GM21737 (cell line): ENCODE results near the gene PPP2R2B.
"Not testable (repeated sequence)": the region's sequence is repeated elsewhere in the genome, so short reads cannot be mapped to it uniquely, and the experiment has no call there.

Source experiments
- ATAC-seq: cut with Tn5 transposase; IDR thresholded peaks from one replicate; pipeline ENCODE4 v1.9.1; 2021; ENCODE audit warnings: mild to moderate bottlenecking, moderate library complexity; ENCODE audit not compliant: unreplicated experiment

PPP2R2B gene

DNA sequence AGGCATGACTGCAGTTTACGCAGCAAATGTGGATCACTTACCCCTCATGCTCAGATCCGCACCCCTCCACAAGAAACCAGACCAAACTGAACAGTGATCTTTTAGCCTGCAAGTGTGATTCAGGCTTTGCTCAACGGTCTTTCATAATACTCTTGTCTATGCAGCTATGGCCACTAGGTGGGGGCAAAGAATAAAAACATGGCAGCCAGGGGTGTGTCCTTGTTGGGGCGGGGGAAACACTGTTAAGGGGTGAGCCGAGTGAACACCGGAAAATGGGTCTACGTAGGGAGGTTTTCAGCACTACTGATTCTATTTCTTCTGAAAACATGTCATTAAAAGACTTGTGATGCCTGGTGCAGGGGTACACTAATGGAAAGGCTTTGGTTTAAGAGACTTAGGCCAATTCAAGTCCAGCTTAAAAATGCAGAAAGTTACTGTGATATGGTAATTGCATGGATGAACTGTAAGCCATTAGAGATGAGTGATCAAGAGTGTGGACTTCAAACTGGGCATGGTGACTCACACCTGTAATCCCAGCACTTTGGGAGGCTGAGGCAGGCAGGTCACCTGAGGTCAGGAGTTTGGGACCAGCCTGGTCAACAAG lies 312.7 kb downstream of the PPP2R2B start:
- peak; percentile 98 for ATAC-seq

DNA sequence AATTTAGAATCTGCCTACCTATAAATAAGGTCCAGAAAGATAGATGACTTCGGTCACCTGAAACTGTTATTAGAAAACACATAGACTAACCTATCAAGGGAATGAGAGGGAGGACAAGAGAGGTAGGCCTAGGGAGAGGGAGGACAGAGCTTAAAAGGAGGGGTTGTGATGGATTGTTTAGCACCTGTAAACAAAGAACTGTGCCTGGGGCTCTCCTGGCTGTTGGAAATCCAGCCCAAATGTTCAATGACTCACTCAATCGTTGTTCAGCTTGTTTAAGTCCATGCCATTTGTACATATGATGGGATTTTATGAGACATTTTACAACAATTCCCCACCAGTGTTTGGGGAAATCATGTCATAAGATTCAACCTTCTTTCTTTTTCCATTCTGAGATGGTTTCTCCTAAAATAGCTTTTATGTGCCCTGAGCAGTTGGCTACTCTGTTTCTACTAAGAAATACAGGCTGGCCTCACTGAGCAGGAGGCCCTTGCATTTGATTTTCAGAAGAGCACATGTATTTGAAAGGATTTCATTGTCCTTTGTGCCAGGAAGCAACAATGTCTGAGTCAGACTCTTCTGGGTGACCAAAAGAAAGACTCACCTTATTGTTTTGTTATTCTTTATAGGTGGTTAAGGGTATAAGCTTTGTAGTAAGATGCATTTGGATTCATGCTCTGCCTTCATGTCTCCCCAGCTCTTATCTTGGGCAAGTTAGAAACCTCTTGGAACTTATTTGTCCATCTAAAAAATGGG lies 314.4 kb downstream of the PPP2R2B start:
- no peak for ATAC-seq

DNA sequence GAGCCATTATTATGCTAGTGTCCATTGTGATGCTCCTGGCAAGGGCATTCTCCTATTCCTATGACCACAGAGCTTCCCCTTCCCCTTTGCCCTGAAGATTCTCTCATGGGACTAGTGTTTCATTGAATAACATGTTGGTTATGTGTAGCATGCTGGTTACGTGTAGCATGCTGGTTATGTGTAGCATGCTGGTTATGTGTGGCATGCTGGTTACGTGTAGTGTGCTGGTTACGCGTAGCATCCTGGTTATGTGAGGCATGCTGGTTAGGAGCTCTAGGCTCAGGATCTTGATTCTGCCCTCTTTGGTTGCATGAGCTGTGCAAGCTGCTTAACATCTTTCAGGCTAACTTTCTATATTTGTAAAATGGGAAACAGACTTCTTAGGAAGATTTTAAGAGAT lies 316.1 kb downstream of the PPP2R2B start:
- ATAC-seq: no peak

DNA sequence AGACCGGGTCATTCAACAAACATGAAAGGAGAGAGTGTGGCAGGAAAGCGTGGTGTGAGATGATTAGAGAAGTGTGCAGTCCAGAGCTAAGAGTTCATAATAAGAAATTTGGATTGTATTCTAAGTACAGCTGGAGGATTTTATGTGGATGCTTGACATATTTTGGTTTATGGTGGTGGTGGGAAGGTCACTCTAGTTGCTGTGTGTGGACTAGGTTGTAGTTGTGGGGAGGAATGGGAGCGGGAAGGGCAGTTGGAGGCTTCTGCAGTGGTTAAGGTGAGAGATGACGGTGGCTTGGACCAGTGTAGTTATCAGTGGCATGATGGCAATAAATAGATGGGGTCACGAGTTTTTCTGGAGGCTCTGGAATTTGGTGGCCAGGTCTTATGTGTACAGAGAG lies 316.8 kb downstream of the PPP2R2B start:
- ATAC-seq: no peak

DNA sequence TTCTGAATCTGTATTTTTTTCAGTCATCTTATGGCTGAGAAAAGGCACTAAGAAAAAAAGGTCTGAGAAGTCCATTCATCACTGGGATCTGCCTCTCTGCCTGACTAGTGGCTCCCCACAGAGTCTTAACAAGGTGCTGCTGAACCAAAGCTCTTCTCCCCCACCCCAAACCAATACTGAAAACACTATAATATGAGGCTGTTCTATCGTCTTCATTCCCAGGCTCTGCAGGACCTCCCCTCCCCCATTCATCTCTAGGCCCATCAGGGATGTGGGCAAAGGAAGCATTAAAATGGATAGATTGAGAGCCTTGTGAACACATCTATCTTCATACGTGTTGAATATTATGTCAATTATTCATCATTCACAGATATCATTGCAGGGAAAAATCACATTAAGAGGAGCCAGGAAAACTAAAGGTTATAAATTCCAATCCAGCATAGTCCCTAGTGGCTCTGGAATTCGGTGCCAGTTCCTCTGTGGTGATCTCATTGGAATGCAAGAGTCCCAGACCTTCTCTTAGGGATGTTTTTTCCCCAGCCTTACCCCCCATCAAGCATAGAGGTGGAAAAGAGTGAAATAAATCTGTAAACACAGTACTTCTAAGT lies 318.2 kb downstream of the PPP2R2B start:
- no peak for ATAC-seq

DNA sequence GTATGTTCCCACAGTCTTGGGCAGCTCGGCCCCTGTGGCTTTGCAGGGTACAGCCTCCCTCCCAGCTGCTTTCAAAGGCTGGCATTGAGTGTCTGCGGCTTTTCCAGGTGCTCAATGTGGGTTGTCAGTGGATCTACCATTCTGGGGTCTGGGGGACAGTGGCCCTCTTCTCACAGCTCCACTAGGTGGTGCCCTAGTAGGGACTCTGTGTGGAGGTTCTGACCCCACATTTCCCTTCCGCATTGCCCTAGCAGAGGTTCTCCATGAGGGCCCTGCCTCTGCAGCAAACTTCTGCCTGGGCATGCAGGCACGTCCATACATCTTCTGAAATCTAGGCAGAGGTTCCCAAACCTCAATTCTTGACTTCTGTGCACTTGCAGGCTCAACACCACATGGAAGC lies 321.7 kb downstream of the PPP2R2B start:
- ATAC-seq: not testable (repeated sequence)

DNA sequence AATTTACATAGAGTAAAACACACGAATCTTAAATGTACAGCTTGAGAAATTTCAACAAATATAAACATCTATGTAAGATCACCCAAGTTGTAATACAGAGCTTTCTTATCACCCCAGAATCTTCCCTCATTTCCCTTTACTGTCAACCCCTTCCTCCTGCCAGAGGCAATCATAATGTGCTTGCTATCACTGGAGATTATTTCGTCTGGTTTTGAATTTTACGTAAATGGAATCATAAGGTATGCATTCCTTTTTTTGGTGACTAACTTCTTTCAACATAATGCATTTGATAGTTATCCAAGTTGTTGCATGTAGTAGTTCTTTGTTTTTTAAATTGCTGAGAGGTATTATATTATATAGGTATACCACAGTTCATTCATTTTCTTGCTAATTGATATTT lies 325.1 kb downstream of the PPP2R2B start:
- ATAC-seq: no peak

DNA sequence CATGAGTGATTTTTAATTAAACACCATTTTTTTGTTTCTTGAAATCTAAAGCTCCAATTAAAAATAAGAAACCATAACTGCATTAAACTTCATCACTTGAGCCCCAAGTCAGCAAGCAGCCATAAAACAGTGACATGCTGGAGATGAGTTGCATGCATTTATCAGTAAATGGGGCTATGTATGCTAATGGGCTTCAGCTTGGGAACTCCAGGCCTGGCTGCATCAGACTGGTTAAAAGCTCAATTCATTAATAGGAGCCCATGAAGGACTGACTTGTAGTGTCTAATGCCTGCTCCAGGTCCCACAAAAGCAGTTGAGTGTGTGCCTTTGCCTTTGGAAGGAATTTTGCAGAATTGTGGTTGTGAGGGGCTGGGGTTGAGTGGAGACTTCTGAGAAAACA lies 328.9 kb downstream of the PPP2R2B start:
- ATAC-seq: no peak

DNA sequence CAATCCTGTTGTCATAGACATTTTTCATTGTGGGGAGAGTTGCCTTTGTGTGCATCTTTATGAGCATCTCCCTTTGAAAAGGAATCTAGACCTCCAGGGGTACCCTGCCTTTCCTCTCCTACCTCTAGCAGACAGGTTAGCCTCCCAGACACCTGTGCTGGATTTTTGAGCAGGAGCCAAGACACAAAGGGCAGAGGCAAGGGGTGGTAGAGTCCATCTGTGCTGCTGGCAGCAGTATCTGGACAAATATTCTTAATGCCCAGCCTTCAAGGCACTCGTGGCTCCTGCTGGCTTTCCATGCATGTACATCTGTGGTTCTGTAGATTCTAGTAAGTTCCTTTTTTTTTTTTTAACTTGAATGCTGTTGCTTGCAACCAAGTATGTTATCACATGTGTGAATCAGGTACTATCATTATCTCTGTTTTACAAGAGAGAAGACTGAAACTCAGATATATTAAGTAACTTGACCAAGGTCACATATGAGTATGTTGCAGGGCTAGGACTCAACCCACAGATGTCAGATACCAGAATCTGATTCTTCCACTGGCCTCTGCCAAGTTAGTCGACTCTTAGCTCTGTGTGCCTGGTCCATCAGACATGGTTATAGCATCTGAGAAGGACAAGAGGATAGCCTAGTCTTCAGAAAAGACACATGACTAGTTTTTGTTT lies 329.6 kb downstream of the PPP2R2B start:
- no peak for ATAC-seq

DNA sequence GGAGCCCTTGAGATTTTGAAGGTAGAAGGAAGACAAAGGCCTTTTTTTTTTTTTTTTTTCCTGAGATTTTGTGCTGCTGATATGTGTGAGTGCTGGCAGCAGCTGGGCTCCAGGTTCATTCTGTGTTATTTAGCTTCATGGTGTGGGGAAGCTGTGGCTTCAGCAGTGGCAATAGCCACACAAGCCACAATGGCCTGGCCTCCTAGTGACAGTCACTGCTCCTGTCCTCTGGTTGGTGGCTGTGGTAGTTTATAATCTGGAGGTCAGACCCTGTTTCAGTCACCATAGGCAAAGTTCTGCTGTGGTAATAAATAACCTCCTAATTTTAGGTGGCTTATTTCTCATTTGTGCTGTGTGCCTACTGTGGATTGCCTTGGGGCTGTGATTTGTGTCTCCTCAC lies 334.3 kb downstream of the PPP2R2B start:
- no peak for ATAC-seq

DNA sequence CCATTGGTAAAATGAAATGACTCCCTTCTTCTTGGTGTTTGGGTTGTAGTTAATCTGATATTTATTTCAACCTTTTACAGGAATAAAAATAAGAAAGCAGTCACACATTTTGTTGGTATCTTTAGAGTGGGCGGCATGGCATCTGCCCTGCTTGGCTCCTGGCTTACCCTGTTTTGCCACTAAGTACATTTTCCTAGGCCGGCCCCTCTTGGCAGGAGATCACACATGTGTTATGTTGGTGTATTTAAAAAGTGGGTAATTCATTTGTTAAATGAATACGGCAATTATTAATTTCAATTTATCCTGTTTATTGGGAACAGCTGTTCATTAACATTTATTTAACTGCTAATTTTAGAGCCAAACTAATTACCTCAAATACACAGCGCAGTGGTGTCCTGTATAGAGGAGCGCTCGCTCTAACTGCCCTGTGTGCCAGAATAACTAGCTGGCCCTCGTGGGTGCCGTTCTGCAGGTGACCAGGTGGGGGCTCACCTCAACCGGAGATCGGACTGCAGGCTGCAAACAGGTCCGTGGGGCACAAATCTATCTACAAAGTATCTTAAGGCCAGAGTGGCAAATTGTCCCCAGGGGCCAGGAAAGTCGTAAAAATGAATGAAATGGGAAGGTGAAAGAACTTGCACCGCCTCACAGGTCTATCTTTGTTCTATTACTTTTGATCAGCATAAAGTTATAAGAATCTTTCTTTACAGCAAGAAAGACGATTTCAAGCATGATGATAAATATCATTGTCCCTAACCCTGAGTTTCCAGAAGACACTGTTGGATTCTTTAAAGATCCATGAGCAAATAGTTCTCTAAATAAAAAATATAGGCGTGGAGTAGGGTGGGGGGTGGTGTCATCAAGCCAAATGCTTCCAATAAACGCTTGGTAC lies 336.4 kb downstream of the PPP2R2B start:
- peak; percentile 97 for ATAC-seq

DNA sequence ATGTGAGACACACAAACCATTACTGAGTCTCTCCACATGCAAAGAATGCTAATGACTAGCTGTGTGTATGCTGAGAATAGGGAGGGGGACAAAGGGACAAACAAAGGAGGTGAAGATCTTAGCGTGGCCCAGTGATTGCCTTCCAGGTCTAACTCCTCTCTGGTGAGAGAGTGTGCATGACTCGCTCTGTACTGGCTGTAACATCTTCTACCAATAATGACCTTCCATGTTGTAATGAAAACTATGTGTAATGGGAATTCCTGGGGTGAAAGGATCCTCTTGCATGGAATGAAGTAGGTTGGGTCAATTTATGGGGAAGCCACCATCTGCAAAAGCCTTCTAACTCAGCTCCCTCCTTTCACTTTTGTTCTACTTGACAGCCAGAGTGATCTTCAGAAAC lies 338.1 kb downstream of the PPP2R2B start:
- no peak for ATAC-seq

DNA sequence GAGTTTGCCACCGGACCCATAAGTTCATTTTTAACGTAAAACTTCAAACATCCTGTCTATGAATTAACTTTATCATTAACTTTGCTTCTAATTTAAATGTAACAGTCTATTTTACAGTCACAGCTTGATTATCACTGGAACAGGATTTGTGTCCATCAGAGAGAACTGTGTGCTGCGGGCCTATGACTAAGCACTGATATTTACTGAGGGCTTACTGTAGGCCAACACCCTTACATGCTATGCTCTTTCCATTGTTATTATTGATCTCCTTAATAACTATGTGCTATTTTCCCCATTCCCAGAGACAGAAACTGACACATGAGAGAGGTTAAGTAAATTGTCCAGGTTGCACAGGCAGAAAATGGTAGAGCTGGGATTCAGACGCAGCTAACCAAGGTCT lies 338.6 kb downstream of the PPP2R2B start:
- no peak for ATAC-seq

DNA sequence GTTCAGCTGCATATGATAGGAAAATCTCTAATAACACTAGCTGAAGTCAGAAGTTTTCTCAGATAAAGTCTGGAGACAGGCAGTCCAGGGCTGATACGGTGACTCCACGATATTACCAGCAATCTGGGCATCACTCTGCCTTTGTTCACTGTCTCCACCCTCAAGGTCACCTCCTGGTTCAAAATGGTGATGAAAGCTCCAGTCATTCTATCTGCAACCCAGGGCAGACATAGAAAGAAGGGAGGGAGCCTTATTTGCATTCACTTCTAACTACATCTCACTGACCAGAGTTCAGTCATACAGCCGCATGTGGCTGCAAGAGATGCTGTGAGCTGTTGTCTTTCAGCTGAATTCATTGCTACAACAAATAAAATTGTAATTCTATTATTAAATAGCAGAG lies 340.1 kb downstream of the PPP2R2B start:
- ATAC-seq: no peak

DNA sequence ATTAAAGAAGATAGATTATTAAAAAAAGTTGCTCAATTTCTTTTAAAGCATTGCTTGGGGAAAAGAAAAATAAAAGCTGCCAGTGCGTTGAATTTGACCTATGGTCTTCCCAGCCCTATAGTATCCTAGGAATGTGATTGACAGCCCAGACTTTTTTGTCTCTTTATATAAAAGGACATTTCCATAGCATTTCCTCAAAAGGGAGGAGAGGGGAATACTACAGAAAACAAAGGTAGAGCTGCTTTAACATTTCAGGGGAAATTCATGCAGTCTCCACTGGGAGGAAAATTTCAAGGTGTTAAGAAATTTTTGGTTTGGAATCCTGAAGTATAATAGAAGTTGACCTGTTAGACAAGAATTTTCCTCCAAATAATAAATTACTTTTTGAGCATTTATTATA lies 344.7 kb downstream of the PPP2R2B start:
- no peak for ATAC-seq

DNA sequence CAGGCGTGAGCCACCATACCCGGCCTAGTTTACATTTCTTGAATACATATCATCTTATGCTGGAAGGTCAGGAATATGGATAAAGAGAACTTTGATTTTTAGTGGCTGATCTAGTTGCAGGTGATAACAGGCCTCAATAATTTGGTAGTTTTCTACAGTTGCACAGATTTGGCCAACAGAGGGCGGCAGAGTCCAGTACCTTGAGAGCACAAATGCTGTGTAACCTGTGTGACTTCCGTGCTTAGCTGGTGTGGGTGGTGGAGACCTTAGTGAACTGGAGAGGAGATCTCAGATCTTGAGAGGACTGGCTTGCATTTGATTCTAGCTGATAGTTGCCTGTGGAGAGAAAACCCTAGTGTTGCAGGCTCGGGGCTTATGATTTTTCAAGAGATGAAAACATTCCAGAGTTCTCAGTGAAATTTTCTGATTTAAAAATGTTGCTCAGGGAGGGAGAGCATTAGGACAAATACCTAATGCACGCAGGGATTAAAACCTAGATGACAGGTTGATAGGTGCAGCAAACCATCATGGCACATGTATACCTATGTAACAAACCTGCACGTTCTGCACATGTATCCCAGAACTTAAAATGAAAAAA lies 345.2 kb downstream of the PPP2R2B start:
- peak; percentile 94 for ATAC-seq
